Body of pancreas (tissue), 4 donors: Measurements from ENCODE around the gene PROM2. TPM values are rescaled to one million over a fixed set of nuclear protein-coding genes. Genes with fewer than 3 reads are reported as not detected.
A peak's percentile ranks its signal among the peaks of the same experiment; 100 is the strongest.

Source experiments
- ATAC-seq: fragments of 150-250 bp; one replicate; pipeline ENCODE4 v1.9.1; 2016
- DNase-seq, 4 donors: peaks; one replicate each; pipeline ENCODE4 v3.0.0-alpha.2; 2019
- H3K27ac ChIP-seq, 4 donors: fragments of 200-600 bp; sonication (generic); 1 replicate in 3 of 4; 2 replicates in 1 of 4; pipeline versions ENCODE4 v1.5.1 to v1.6.1; 2016 to 2019; ENCODE audit warnings: mild to moderate bottlenecking in 1 of 4, mixed read lengths in 1 of 4, moderate library complexity in 1 of 4
- H3K27me3 ChIP-seq, 2 donors: fragments of 200-600 bp; sonication (generic); one replicate each; pipeline ENCODE4 v1.6.0; 2016; ENCODE audit warnings: mild to moderate bottlenecking in 1 of 2
- H3K36me3 ChIP-seq, 2 donors: fragments of 200-600 bp; sonication (generic); replicated peaks in 1 of 2; 2 replicates each; pipeline ENCODE4 v1.5.1; 2016; ENCODE audit warnings: low read depth in 2 of 2; ENCODE audit not compliant: insufficient read depth in 1 of 2
- H3K4me1 ChIP-seq: fragments of 200-600 bp; sonication (generic); one replicate; pipeline ENCODE4 v1.6.0; 2016
- H3K4me3 ChIP-seq, 2 donors: fragments of 200-600 bp; sonication (generic); 1 replicate in 1 of 2; 2 replicates in 1 of 2; pipeline ENCODE4 v1.5.1; 2016 to 2019
- H3K9me3 ChIP-seq, 3 donors: fragments of 200-600 bp; sonication (generic); 1 replicate in 2 of 3; 2 replicates in 1 of 3; pipeline ENCODE4 v1.5.1; 2016
- CTCF ChIP-seq, 7 experiments: fragments of 450-650 bp in 4 of 7; fragments of 200-600 bp in 3 of 7; sonication (generic) in 3 of 7; IDR thresholded peaks; one replicate each; pipeline ENCODE4 v1.5.1; 2016 to 2019; ENCODE audit warnings: antibody characterized with exemption in 7 of 7
- POLR2A ChIP-seq, 3 donors: fragments of 450-650 bp; IDR thresholded peaks; one replicate each; pipeline ENCODE4 v1.6.1; 2016; ENCODE audit warnings: antibody characterized with exemption in 3 of 3, mild to moderate bottlenecking in 2 of 3
- WGBS, 2 donors: methylation state at CpG; one replicate each; pipeline ENCODE4 v1.1.5; 2017; 5-methylcytosine and 5-hydroxymethylcytosine counted together
- intact Hi-C: fragments of 100-400 bp; cut with DNase I; formaldehyde crosslinking; loops from one replicate; pipeline ENCODE4 v1.15.1; 2023
- total RNA-seq, 2 donors: library from RNA; depleted of rRNA; stranded (reverse); fragments of >200 nt; gene quantifications; one replicate each; pipeline ENCODE4 v1.1.0, GENCODE V29; 2016

PROM2 gene
- total RNA-seq, 2 donors from 2014 or later: 17.6 to 31.6 TPM

DNA sequence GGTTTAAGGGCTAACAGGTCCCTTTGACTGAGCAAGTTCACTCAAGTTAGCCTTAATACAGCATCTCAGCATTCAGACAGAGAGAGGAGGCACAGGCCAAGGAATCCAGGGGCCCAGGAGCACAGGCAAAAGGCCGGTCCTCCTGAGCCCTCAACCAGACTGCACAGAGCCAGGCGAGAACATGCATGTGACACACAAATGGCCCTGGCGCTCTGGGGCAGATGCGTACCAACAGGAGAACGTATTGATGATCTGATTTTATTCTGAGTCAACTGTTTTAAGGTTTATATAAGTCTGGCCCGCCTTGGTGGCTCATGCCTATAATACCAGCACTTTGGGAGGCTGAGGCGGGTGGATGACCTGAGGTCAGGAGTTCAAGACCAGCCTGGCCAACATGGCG is 57.8 kb downstream of the PROM2 start:
- Histone ChIP-seq H3K9me3 (no peaks in the 10 kb centered on the region), H3K27me3 (no peaks in the 10 kb centered on the region), H3K4me1 (peaks cover 5% of the 10 kb centered on the region), H3K27ac (no peak overlapping the region), H3K4me3 (no peak overlapping the region), H3K36me3 (no peaks in the 10 kb centered on the region)
- DNase-seq (no peak), ATAC-seq (no peak)
- 91 to 93% methylated on average over 8 of the region's 8 CpGs for WGBS, 2 donors
- intact Hi-C loops: no loop called here
- TF ChIP-seq CTCF (IDR thresholded peaks at IDR 0.05) (no peak), POLR2A (IDR thresholded peaks at IDR 0.05) (no peak)

GRCh38 chr2:95333056-95333455 is 58.8 kb downstream of the PROM2 start:
- Histone ChIP-seq H3K9me3 (no peaks in the 10 kb centered on the region), H3K36me3 (no peaks in the 10 kb centered on the region), H3K4me1 (peaks cover 5% of the 10 kb centered on the region), H3K4me3 (no peak overlapping the region), H3K27me3 (no peaks in the 10 kb centered on the region), H3K27ac (no peak overlapping the region)
- 73 to 76% methylated on average over 6 to 7 of the region's 7 CpGs for WGBS, 2 donors
- intact Hi-C loops: no loop called here
- ATAC-seq (no peak), DNase-seq (no peak)
- TF ChIP-seq CTCF (IDR thresholded peaks at IDR 0.05) (no peak), POLR2A (IDR thresholded peaks at IDR 0.05) (no peak)

DNA sequence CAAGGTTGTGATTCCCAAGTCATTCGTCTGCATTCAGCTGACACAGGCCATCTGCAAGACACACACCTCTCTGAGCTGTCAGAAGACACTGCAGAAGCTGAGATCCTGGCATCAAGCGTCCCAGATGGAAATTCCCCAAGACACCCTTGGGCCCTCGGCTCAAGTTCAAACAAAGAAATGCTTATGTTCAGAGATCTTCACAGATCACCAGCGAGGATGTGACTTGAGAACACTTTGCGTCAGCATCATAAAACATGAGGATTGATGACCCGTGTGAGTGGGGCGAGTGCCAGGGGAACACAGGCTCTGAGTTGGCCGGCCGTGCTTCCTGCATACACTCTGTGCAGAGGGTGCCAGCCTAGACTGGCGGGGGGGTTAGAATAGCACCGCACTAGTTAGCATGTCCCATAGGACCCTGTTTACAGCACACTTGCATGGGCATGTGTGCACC is 59.7 kb downstream of the PROM2 start:
- Histone ChIP-seq H3K4me1 (peaks cover 5% of the 10 kb centered on the region), H3K27me3 (no peaks in the 10 kb centered on the region), H3K9me3 (no peaks in the 10 kb centered on the region), H3K36me3 (no peaks in the 10 kb centered on the region), H3K27ac (no peak overlapping the region), H3K4me3 (no peak overlapping the region)
- ATAC-seq (peak; percentile 85), DNase-seq (peak in 3 of 4 donors; percentile 53 to 72 (median 57))
- TF ChIP-seq CTCF (IDR thresholded peaks at IDR 0.05) (no peak), POLR2A (IDR thresholded peaks at IDR 0.05) (no peak)
- intact Hi-C loops: no loop called here
- 75 to 78% methylated on average over 10 to 11 of the region's 11 CpGs for WGBS, 2 donors

- H3K27me3 ChIP-seq: no peaks in the 10 kb centered on the region
- H3K9me3 ChIP-seq: no peaks in the 10 kb centered on the region
- DNase-seq (no peak), ATAC-seq (no peak)
- H3K4me1 ChIP-seq: peaks cover 5% of the 10 kb centered on the region
- TF ChIP-seq CTCF (IDR thresholded peaks at IDR 0.05): no peak
- no peak for TF ChIP-seq POLR2A (IDR thresholded peaks at IDR 0.05)
- intact Hi-C loops: no loop called here
- WGBS, 2 donors: 100% methylated on average over 1 of the region's 1 CpG
- H3K36me3 ChIP-seq: no peaks in the 10 kb centered on the region
- no peak overlapping the region for H3K4me3 ChIP-seq
- no peak overlapping the region for H3K27ac ChIP-seq
Measured at GRCh38 chr2:95334916-95335641, 60.8 kb downstream of the PROM2 start.

GRCh38 chr2:95336406-95336805 is 62.2 kb downstream of the PROM2 start:
- Histone ChIP-seq H3K4me3 (no peak overlapping the region), H3K4me1 (no peaks in the 10 kb centered on the region), H3K27ac (no peak overlapping the region), H3K36me3 (no peaks in the 10 kb centered on the region), H3K9me3 (no peaks in the 10 kb centered on the region), H3K27me3 (no peaks in the 10 kb centered on the region)
- 60 to 76% methylated on average over 2 of the region's 2 CpGs for WGBS, 2 donors
- TF ChIP-seq POLR2A (IDR thresholded peaks at IDR 0.05) (no peak), CTCF (IDR thresholded peaks at IDR 0.05) (no peak)
- ATAC-seq: no peak
- no peak for DNase-seq
- intact Hi-C loops: no loop called here
